K562 (cell line): ENCODE data around the gene CALU.

Source experiments
- CEBPB ChIP-seq: fragments of 450-650 bp; IDR thresholded peaks from 2 replicates; pipeline ENCODE4 v1.6.1; 2016; ENCODE audit warnings: missing genetic modification characterization, missing compliant biosample characterization
- CTCF ChIP-seq, 3 experiments: IDR thresholded peaks in 2 of 3; conservative IDR thresholded peaks in 1 of 3; 2 replicates each; pipeline ENCODE4 v1.5.1; 2011 to 2012; ENCODE audit warnings: low read length in 3 of 3, mild to moderate bottlenecking in 3 of 3, control low read depth in 2 of 3, improper control_type of control experiment in 1 of 3, inconsistent platforms in 1 of 3, low read depth in 1 of 3, mixed read lengths in 1 of 3, moderate library complexity in 1 of 3; ENCODE audit not compliant: insufficient read depth in 2 of 3
- MGA ChIP-seq: fragments of 450-650 bp; IDR thresholded peaks from 2 replicates; pipeline ENCODE4 v1.6.1; 2016; ENCODE audit warnings: mild to moderate bottlenecking, moderate library complexity
- NEUROD1 ChIP-seq: fragments of 150-350 bp; IDR thresholded peaks from 2 replicates; pipeline ENCODE4 v1.6.1; 2014; ENCODE audit warnings: borderline replicate concordance, low read length, low read depth; ENCODE audit not compliant: partially characterized antibody
- POLR2A ChIP-seq: fragments of 450-650 bp; conservative IDR thresholded peaks from 2 replicates; pipeline ENCODE4 v1.6.1; 2016
- POLR2AphosphoS5 ChIP-seq: IDR thresholded peaks from 2 replicates; pipeline ENCODE4 v1.6.1; 2011; ENCODE audit warnings: mild to moderate bottlenecking, low read depth, low read length, moderate library complexity; ENCODE audit not compliant: control insufficient read depth, insufficient read depth
- PTTG1 ChIP-seq: fragments of 450-650 bp; IDR thresholded peaks from 2 replicates; pipeline ENCODE4 v1.6.1; 2016; ENCODE audit warnings: low read depth, mild to moderate bottlenecking, missing genetic modification characterization, missing compliant biosample characterization
- STAT5A ChIP-seq: IDR thresholded peaks from 2 replicates; pipeline ENCODE4 v1.6.1; 2012; ENCODE audit warnings: low read length, inconsistent platforms, borderline replicate concordance
- TF ChIP-seq, protein P1 (sequence below): sonication (generic); formaldehyde crosslinking; IDR thresholded peaks from 2 replicates; pipeline ENCODE4 v1.8.0; 2023; ENCODE audit warnings: mild to moderate bottlenecking, missing genetic modification reagents

DNA sequence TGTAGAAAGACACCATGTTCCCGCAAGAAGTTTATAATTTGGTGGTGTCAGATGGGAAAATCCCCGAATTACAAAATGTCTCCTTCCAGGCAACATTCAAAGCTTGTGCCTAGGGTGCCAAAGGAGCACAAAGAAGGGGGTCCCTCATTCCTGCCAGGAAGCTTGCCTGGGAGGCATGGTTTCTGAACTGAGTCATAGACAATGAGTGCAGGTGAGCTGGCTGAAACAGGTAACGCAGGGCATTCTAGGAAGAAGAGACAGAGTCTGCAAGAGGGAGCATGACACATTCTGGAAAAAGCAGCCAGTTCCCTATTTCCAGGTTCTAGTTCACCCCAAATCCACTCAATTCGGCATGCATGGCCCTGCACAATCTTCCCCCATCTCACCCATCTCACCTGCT, 11.9 kb upstream of the CALU start:
- no peak for TF ChIP-seq CTCF (IDR thresholded peaks at IDR 0.05 in 2 of 3, conservative IDR thresholded peaks at IDR 0.05 in 1 of 3; ENCODE audit: insufficient read depth in 2 of 3, low read depth in 1 of 3, low read length in 3 of 3)
- no peak for TF ChIP-seq MGA
- TF ChIP-seq POLR2A: no peak
- TF ChIP-seq STAT5A: no peak
- no peak for TF ChIP-seq PTTG1 (tag)
- no peak for TF ChIP-seq POLR2AphosphoS5
- TF ChIP-seq NEUROD1: no peak
- TF ChIP-seq, protein P1, sequence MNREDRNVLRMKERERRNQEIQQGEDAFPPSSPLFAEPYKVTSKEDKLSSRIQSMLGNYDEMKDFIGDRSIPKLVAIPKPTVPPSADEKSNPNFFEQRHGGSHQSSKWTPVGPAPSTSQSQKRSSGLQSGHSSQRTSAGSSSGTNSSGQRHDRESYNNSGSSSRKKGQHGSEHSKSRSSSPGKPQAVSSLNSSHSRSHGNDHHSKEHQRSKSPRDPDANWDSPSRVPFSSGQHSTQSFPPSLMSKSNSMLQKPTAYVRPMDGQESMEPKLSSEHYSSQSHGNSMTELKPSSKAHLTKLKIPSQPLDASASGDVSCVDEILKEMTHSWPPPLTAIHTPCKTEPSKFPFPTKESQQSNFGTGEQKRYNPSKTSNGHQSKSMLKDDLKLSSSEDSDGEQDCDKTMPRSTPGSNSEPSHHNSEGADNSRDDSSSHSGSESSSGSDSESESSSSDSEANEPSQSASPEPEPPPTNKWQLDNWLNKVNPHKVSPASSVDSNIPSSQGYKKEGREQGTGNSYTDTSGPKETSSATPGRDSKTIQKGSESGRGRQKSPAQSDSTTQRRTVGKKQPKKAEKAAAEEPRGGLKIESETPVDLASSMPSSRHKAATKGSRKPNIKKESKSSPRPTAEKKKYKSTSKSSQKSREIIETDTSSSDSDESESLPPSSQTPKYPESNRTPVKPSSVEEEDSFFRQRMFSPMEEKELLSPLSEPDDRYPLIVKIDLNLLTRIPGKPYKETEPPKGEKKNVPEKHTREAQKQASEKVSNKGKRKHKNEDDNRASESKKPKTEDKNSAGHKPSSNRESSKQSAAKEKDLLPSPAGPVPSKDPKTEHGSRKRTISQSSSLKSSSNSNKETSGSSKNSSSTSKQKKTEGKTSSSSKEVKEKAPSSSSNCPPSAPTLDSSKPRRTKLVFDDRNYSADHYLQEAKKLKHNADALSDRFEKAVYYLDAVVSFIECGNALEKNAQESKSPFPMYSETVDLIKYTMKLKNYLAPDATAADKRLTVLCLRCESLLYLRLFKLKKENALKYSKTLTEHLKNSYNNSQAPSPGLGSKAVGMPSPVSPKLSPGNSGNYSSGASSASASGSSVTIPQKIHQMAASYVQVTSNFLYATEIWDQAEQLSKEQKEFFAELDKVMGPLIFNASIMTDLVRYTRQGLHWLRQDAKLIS (CRISPR knock-in tag): no peak
- no peak for TF ChIP-seq CEBPB
